ENCODE measurements around the gene FKBP2. TPM values are rescaled to one million over a fixed set of nuclear protein-coding genes. Genes with fewer than 3 reads are reported as not detected.

FKBP2 gene
- total RNA-seq, 1 experiment from 2014 or later = 41.0 TPM

- no peak for TF ChIP-seq CTCF (conservative IDR thresholded peaks at IDR 0.05)
- Histone ChIP-seq H2AFZ (ENCODE audit: low read length) (no peak overlapping the region), H3K4me1 (ENCODE audit: insufficient read depth, low read length) (no peaks in the 10 kb centered on the region), H2BK5ac (ENCODE audit: insufficient read length, low read length) (no peak overlapping the region), H2BK15ac (ENCODE audit: low read depth, low read length) (no peak overlapping the region), H3K14ac (ENCODE audit: insufficient read depth, low read length) (no peak overlapping the region), H3K18ac (ENCODE audit: insufficient read length, low read depth, low read length) (no peak overlapping the region), H4K8ac (replicated peaks; ENCODE audit: insufficient read length, low read depth, low read length) (no peak overlapping the region), H2AK5ac (ENCODE audit: insufficient read length, low read length) (no peak overlapping the region), H3K4me2 (ENCODE audit: insufficient read depth, insufficient read length, low read length) (no peak overlapping the region), H4K5ac (ENCODE audit: insufficient read length, low read depth, low read length) (no peak overlapping the region), H3K79me2 (ENCODE audit: insufficient read depth, low read length) (no peaks in the 10 kb centered on the region), H3K4ac (ENCODE audit: low read depth, low read length) (no peak overlapping the region), H3K23ac (ENCODE audit: insufficient read length, low read depth, low read length) (no peak overlapping the region), H2BK120ac (ENCODE audit: low read depth, low read length, poor library complexity, severe bottlenecking) (no peak overlapping the region), H3K79me1 (ENCODE audit: insufficient read depth, low read depth, low read length, poor library complexity, severe bottlenecking) (no peaks in the 10 kb centered on the region), H3K27ac (ENCODE audit: insufficient read length, low read depth, low read length) (no peak overlapping the region), H3K56ac (ENCODE audit: insufficient read length, low read depth, low read length) (no peak overlapping the region), H3K9ac (ENCODE audit: extremely low read depth, insufficient read length, low read length) (no peak overlapping the region), H4K20me1 (ENCODE audit: control insufficient read depth, insufficient read depth, insufficient read length) (no peaks in the 10 kb centered on the region), H3K9me3 (ENCODE audit: control insufficient read depth, low read depth, low read length) (no peaks in the 10 kb centered on the region), H3K27me3 (ENCODE audit: insufficient read depth, low read length) (no peaks in the 10 kb centered on the region), H2BK12ac (ENCODE audit: insufficient read length, low read depth, low read length) (no peak overlapping the region), H3K23me2 (ENCODE audit: insufficient read length, low read depth, low read length, poor library complexity, severe bottlenecking) (no peaks in the 10 kb centered on the region), H3T11ph (ENCODE audit: low read length) (no peak overlapping the region), H2BK20ac (ENCODE audit: low read depth, low read length, poor library complexity, severe bottlenecking) (no peak overlapping the region), H4K91ac (ENCODE audit: insufficient read length, low read depth, low read length) (no peak overlapping the region)
- no peak for DNase-seq
- Mint-ChIP-seq H3K27me3 (ENCODE audit: low read depth) (no peaks in the 10 kb centered on the region), H3K4me1 (no peaks in the 10 kb centered on the region), H3K27ac (no peak overlapping the region), H3K9me3 (no peaks in the 10 kb centered on the region), H3K4me3 (no peak overlapping the region), H3K36me3 (ENCODE audit: insufficient read depth in 1 of 3, low read depth in 3 of 3) (peaks cover 3 to 49% (median 36%) of the 10 kb centered on the region in 3 experiments)
- no CpG with 5 or more reads among the region's 30 CpGs for WGBS (ENCODE audit: extremely low coverage, insufficient read length, low lambda C conversion rate)
These were observed 29.6 kb upstream of the FKBP2 start for GRCh38 chr11:64211181-64211872.
